LNCAP (cell line): ENCODE results near the gene GRB10.

Experiments
- TF ChIP-seq, protein P1 (sequence below): fragments of 450-650 bp; IDR thresholded peaks from 2 replicates; pipeline ENCODE4 v1.5.1; 2017; ENCODE audit warnings: mild to moderate bottlenecking

Gene GRB10

DNA sequence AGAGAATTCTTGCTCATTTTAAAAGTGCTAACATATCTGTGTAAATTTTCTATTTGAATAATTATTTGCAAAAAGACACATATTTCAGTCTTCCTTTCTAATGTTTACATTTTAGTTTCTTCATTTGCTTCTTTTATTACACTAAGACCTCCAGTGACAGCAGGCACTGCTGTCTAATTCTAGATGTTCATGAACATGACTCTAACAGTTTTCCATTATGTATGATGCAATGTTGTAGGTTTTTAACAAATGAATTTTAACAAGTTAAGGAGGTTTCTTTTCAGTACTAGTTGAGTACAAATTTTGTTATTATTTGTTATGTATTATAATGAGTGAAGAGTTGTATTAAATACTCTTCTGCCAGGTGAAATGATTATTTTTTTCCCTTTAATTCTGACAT lies 83.6 kb downstream of the GRB10 start:
- TF ChIP-seq, protein P1, sequence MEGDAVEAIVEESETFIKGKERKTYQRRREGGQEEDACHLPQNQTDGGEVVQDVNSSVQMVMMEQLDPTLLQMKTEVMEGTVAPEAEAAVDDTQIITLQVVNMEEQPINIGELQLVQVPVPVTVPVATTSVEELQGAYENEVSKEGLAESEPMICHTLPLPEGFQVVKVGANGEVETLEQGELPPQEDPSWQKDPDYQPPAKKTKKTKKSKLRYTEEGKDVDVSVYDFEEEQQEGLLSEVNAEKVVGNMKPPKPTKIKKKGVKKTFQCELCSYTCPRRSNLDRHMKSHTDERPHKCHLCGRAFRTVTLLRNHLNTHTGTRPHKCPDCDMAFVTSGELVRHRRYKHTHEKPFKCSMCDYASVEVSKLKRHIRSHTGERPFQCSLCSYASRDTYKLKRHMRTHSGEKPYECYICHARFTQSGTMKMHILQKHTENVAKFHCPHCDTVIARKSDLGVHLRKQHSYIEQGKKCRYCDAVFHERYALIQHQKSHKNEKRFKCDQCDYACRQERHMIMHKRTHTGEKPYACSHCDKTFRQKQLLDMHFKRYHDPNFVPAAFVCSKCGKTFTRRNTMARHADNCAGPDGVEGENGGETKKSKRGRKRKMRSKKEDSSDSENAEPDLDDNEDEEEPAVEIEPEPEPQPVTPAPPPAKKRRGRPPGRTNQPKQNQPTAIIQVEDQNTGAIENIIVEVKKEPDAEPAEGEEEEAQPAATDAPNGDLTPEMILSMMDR: no peak

DNA sequence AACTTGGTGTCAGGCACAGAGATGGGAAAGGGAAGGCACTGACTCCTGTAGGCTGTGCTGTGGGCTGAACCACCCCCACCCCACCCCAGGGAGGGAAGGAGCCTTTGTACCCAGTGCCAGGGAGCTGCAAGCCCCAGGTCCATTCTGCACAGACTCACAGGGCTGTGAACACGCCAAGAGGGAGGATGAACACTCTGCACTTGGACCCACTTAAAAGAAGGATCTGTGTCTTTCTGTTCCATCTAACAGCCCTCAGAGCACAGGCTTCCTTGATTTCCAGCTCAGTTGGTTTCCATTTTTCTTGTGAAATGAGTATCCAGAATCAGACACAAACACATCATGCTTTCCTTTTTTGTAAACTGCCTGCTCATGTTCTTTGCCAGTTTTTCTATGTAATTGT lies 84.9 kb downstream of the GRB10 start:
- TF ChIP-seq, protein P1: no peak

DNA sequence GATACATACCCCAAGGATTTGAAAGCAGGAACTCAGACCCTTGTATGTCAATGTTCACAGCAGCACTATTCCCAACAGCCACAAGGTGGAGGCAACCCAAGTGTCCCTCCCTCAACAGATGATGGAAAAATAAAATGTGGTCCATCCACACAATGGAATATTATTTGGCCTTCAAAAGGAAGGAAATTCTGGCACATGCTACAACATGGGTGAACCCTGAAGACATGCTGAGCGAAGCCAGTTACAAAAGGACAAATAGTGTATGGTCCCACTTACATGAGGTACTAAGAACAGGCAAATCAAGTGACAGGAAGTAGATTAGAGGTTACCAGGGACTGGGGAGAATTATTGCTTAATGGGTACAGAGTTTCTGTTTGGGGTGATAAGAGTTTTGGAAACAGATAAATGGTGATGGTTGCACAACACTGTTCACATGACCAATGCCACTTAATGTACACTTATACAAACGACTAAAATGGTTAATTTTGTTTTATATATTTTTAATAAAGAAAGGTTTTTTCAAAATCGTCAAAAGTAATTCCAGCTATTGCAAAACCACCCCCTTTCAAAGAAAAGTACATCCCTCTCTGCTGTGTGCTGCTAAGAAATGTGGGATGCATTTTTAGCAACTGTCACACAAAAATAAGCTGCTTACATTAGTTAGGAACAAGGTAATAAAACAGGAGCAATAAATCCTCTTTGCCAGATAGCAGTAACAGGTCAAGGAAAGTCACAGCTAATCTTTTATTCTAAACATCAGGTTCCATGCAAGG lies 85.7 kb downstream of the GRB10 start:
- TF ChIP-seq, protein P1: peak; percentile 51

DNA sequence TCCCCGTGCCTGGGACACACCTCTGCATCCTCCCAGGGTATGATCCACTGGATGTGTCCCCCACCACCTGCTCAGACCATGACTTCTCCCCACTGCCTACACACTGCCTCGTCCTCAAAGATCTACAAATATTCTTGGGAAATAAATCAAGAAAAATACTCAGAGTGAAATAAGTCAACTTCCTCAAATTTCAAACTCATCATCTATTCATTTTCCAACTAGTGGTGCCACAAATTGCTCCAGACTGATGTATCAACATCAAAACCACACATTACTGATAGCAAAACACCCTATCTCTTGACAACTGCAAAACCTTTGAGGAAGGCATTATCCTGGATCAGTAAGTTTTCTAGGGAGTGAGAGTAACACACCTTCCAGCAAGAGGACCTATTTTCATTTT lies 87.7 kb downstream of the GRB10 start:
- TF ChIP-seq, protein P1: no peak

DNA sequence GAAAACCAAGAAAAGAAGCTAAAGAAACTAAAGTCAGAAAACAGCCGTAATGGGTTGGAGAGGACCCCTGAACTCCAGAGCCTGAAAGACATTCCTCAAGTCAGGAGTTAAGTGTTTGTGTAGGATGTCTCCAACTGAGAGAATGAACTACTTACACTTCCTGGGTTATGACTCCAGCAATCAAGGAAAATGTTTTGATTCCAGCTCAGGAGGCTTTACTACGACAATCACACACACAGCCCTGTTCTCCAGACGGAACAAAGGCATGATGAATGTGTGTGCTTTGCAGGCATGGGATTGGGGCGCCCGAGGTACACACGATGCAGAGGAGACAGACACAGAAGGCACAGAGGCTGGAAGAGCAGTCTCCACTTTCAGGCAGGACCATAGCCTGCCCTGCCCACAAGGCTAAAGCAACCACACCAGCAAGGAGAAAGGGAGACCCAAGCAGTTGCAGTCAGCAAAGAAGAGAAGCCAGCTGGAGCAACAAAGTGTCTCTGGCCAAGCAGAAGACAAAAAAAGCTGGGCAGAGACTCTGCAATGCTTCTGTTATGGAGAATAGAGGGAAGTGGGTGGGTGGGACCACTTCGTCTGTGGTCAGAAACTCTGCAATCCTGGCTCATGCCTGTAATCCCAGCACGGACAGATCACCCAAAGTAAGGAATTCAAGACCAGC lies 89.1 kb downstream of the GRB10 start:
- TF ChIP-seq, protein P1: no peak

DNA sequence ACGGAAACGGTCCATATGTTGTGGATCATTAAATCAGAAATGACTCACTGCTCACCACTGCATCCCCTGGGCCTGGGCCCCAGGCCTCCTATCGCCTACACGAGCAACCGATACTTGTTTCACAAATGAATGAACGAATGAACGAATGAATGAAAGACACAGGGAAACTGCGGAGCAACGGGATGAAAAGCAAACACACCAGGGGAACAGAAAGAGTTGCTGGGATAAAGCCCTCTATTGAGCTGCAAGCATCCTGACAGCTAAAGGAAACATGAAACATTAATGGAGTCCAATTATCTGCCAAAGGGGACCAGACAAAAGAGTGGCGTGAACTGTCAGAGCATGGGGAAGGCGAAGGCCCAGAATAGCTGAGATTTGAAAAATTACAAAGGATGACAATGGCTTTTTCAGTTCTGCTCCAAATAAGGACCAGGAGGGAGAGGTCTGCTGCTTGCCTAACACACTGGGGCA lies 92.1 kb downstream of the GRB10 start:
- TF ChIP-seq, protein P1: no peak

DNA sequence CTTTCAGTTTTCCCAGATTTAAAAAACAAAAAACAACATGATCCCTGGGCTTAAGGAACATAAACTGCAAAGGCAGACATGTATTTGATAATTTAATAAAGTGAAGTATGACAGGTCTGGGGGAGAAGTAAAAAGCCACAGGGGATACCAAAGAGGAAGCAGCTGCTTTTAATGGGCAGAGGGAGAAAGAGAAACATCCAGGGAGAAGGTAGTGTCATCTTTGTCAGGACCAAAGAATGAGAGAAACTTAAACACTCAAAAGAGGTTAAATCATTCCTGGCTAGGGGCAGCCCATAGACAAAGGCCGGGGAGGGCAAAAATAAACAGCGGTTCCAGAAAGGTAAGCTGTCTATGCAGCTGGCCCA lies 94.5 kb downstream of the GRB10 start:
- TF ChIP-seq, protein P1: no peak
